Esophagus muscularis mucosa (tissue), 4 donors: ENCODE measurements around the gene ATP10A. TPM values are rescaled to one million over a fixed set of nuclear protein-coding genes. Genes with fewer than 3 reads are reported as not detected.
"Not testable (repeated sequence)": the region's sequence is repeated elsewhere in the genome, so short reads cannot be mapped to it uniquely, and the experiment has no call there.

ENCODE experiments used
- DNase-seq: peaks from one replicate; pipeline ENCODE4 v3.0.0-alpha.2; 2017; ENCODE audit errors: extremely low spot score
- H3K27ac ChIP-seq, 4 donors: fragments of 200-600 bp; sonication (generic); replicated peaks in 1 of 4; 1 replicate in 3 of 4; 2 replicates in 1 of 4; pipeline ENCODE4 v1.5.1; 2016 to 2019; ENCODE audit warnings: mild to moderate bottlenecking in 1 of 4
- H3K27me3 ChIP-seq, 4 donors: fragments of 200-600 bp; sonication (generic); one replicate each; pipeline versions ENCODE4 v1.5.1 to v1.6.0; 2016 to 2019
- H3K36me3 ChIP-seq, 4 donors: fragments of 200-600 bp; sonication (generic); one replicate each; pipeline ENCODE4 v1.5.1; 2016 to 2019
- H3K4me1 ChIP-seq, 4 donors: fragments of 200-600 bp; sonication (generic); one replicate each; pipeline ENCODE4 v1.5.1; 2016 to 2019
- H3K4me3 ChIP-seq, 4 donors: fragments of 200-600 bp; sonication (generic); 1 replicate in 2 of 4; 2 replicates in 2 of 4; pipeline ENCODE4 v1.5.1; 2016 to 2019; ENCODE audit warnings: mild to moderate bottlenecking in 4 of 4, moderate library complexity in 1 of 4
- H3K9me3 ChIP-seq, 4 donors: fragments of 200-600 bp; sonication (generic); 1 replicate in 3 of 4; 2 replicates in 1 of 4; pipeline ENCODE4 v1.5.1; 2016 to 2019
- EP300 ChIP-seq: sonication (generic); formaldehyde crosslinking; IDR thresholded peaks from one replicate; pipeline ENCODE4 v1.6.1; 2017; ENCODE audit warnings: antibody characterized with exemption
- POLR2A ChIP-seq: fragments of 450-650 bp; IDR thresholded peaks from one replicate; pipeline ENCODE4 v1.6.1; 2017; ENCODE audit warnings: antibody characterized with exemption, moderate library complexity, mild to moderate bottlenecking, low read depth
- POLR2AphosphoS5 ChIP-seq, 2 donors: sonication (generic); formaldehyde crosslinking; IDR thresholded peaks; one replicate each; pipeline ENCODE4 v1.6.1; 2017; ENCODE audit warnings: antibody characterized with exemption in 2 of 2
- WGBS: methylation state at CpG from one replicate; pipeline ENCODE4 v1.1.5; 2018; 5-methylcytosine and 5-hydroxymethylcytosine counted together
- intact Hi-C: fragments of 100-400 bp; cut with DNase I; formaldehyde crosslinking; loops from one replicate; pipeline ENCODE4 v1.15.1; 2023
- total RNA-seq, 4 donors: library from RNA; depleted of rRNA; stranded (reverse); fragments of >200 nt; gene quantifications; one replicate each; pipeline versions ENCODE4 v1.1.0 to v1.2.1, GENCODE V29; 2016
- TF ChIP-seq, protein P1 (sequence below), 3 experiments: fragments of 200-600 bp in 2 of 3; fragments of 450-650 bp in 1 of 3; sonication (generic) in 2 of 3; IDR thresholded peaks; one replicate each; pipeline ENCODE4 v1.5.1; 2017 to 2019; ENCODE audit warnings: antibody characterized with exemption in 3 of 3, mild to moderate bottlenecking in 2 of 3, moderate library complexity in 1 of 3

Gene ATP10A
- total RNA-seq, 4 donors from 2014 or later, result 23.9 to 51.9 (median 32.6) TPM

DNA sequence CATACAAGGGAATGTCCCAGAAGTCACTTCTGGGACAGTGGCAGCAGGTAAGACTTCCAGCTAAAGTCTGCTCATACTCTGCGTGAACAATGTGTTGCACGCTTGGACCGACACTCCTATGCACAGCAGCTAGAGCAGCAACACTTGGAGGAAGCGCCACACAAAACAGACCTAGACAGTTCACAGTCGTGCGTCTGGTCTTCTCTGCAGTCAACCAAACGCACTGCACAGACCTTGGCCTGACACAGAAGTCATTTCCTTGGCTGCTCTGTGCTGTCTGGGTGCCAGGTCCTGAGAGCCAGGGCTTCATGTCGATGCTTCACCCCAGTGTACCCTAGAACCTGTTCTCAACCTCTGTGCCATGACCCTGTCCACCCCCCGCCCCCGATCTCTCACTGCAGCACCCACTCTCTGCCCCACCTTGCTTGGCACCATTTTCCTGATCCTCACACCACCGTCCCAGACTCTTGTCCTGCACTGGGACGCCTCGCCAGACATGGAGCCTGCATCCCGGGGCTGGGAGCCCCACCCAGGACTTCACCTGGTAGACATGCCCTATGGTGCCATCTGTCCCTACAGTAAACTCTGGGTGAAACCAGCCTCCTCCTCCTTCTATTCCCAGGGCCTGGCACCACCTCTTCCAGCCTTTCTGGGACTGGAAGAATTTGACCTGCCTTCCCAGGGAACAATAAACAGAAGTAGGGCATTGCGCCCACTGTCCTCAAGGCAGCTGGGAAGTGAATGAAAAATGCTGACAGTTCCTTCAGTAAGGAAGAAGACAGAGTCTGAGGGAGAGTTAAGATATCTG is 3.1 kb downstream of the ATP10A start:
- Histone ChIP-seq H3K4me3 (peak overlapping the region; percentile 73 to 91 (median 78)), H3K27ac (peak overlapping the region; percentile 91 to 97 (median 94)), H3K36me3 (peaks cover 0 to 15% (median 0%) of the 10 kb centered on the region in 4 donors), H3K27me3 (no peaks in the 10 kb centered on the region), H3K9me3 (no peaks in the 10 kb centered on the region), H3K4me1 (peaks cover 9 to 76% (median 61%) of the 10 kb centered on the region in 4 donors)
- 43% methylated on average over 15 of the region's 15 CpGs for WGBS
- DNase-seq, result no peak
- TF ChIP-seq EP300, result peak; percentile 70
- no peak for TF ChIP-seq POLR2A
- TF ChIP-seq POLR2AphosphoS5 (IDR thresholded peaks at IDR 0.05), result peak; percentile 62 to 81
- intact Hi-C loops, result loop anchor here (2.0 to 5.0 kb wide), 3 partner anchors 72 to 123 kb away; no protein-coding TSS in a partner anchor

DNA sequence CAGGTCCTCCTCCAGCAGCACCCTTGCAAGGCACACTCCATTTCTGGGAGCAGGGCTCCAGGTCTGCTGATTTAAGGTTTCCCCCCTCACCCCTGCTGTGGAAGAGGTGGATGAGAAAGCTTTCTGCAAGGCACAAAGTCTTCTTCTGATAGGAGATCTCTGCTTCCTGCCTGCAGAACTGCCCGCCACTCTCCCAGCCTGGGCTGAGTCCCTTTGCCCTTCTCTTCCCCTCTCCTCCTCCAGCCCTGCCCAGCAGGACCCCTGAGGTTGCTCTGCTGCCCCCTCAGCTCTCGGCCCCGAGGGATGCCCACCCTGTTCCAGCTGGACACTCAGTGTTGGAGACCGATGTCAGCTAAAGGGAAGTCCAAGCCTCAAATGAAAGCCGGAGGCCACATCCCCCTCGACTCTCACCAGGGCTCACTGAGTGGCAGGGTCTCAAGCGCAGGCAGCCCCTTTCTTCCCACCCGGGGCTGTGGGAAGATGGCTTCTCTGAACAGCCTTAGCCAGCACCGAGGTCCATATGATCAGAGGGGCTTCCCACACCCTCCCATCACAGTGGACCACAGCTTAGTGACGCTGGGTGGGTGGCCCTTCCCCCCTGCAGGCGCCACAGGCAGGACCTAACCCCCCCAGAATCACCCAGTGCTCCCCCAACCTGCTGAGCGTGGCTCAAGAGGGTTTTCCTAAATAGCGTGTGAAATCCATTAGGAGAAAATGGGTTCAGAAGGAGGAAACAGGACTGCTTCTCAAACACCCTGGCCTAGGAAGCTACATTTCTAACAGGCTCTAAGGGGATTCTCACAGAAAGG is 4.0 kb downstream of the ATP10A start:
- intact Hi-C loops, result loop anchor here (5.0 kb wide), 1 partner anchor 122 kb away; no protein-coding TSS in a partner anchor
- H3K9me3 ChIP-seq, result no peaks in the 10 kb centered on the region
- H3K4me1 ChIP-seq, result peaks cover 9 to 67% (median 60%) of the 10 kb centered on the region in 4 donors
- peaks cover 0 to 15% (median 0%) of the 10 kb centered on the region in 4 donors for H3K36me3 ChIP-seq
- peak overlapping the region; percentile 91 to 97 (median 94) for H3K27ac ChIP-seq
- H3K27me3 ChIP-seq, result no peaks in the 10 kb centered on the region
- WGBS, result 56% methylated on average over 9 of the region's 13 CpGs
- peak overlapping the region; percentile 73 to 91 (median 78) for H3K4me3 ChIP-seq
- no peak for DNase-seq
- TF ChIP-seq POLR2A (no peak), EP300 (no peak), POLR2AphosphoS5 (IDR thresholded peaks at IDR 0.05) (no peak)
- TF ChIP-seq, protein P1, sequence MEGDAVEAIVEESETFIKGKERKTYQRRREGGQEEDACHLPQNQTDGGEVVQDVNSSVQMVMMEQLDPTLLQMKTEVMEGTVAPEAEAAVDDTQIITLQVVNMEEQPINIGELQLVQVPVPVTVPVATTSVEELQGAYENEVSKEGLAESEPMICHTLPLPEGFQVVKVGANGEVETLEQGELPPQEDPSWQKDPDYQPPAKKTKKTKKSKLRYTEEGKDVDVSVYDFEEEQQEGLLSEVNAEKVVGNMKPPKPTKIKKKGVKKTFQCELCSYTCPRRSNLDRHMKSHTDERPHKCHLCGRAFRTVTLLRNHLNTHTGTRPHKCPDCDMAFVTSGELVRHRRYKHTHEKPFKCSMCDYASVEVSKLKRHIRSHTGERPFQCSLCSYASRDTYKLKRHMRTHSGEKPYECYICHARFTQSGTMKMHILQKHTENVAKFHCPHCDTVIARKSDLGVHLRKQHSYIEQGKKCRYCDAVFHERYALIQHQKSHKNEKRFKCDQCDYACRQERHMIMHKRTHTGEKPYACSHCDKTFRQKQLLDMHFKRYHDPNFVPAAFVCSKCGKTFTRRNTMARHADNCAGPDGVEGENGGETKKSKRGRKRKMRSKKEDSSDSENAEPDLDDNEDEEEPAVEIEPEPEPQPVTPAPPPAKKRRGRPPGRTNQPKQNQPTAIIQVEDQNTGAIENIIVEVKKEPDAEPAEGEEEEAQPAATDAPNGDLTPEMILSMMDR (IDR thresholded peaks at IDR 0.05), result no peak

DNA sequence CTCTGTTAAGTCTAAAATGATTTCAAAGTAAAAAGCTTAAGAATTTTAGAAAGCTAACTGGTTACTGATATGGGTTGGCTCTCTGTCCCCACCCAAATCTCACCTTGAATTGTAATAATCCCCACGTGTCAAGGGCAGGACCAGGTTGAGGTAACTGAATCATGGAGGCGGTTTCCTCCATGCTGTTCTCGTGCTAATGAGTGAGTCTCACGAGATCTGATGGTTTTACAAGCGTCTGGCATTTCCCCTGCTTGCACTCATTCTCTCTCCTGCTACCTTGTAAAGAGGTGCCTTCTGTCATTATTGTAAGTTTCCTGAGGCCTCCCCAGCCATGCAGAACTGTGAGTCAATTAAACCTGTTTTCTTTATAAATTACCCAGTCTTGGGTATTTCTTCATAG is 7.1 kb downstream of the ATP10A start:
- H3K4me3 ChIP-seq, DNase-seq, H3K27ac ChIP-seq, H3K9me3 ChIP-seq, H3K27me3 ChIP-seq: not testable (repeated sequence)
- intact Hi-C loops, result loop anchor here (5.0 kb wide), 1 partner anchor 119 kb away; no protein-coding TSS in a partner anchor
- WGBS, result 84% methylated on average over 5 of the region's 5 CpGs
- Histone ChIP-seq H3K36me3 (peaks cover 0 to 15% (median 0%) of the 10 kb centered on the region in 4 donors), H3K4me1 (peaks cover 11 to 70% (median 68%) of the 10 kb centered on the region in 4 donors)

DNA sequence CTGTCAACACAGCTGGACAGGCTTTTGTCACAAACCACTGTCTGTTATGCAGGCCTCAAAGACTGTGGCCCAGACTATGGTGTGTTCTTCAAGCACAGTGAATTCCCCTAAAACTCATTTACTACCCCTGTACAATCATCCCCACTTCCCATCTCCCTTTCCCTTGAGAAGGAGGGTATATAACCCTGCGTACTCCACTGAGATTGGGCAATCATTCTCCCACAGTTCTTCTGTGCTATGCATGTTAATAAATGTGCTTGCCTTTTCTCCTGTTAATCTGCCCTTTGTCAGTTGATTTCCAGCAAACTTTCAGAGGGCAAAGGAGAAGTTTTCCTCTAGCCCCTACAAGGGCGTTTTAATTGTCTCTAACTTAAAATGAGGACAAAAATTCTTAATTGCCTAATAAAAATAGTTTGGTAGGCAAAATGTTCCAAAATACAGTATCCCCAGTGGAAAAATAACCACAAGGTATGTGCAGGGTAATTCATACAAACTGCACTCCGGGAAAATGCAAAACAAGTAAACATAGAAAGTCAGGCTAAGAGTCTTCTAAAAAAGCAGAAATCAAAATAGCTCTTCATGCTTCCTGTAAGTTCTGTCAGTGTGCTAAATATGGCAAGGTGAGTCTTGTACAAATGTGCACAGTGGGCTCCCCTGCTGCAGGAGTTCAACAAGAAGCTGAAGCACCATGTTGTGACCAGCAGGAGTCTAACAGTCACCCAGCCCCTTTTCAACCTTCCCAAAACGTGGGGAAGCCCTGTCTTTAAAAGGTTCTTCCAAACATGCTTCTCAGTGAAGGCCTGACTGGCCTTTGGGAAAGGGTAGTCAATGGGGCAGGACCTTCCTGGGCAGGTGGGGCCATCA is 10.2 kb downstream of the ATP10A start:
- Histone ChIP-seq H3K9me3 (no peaks in the 10 kb centered on the region), H3K4me3 (no peak overlapping the region), H3K27me3 (no peaks in the 10 kb centered on the region), H3K27ac (peak overlapping the region; percentile 90 to 94 (median 92)), H3K4me1 (peaks cover 20 to 70% (median 68%) of the 10 kb centered on the region in 4 donors), H3K36me3 (peaks cover 0 to 10% (median 0%) of the 10 kb centered on the region in 4 donors)
- TF ChIP-seq POLR2A (no peak), EP300 (no peak)
- 32% methylated on average over 4 of the region's 4 CpGs for WGBS
- intact Hi-C loops, result no loop called here
- DNase-seq, result no peak

DNA sequence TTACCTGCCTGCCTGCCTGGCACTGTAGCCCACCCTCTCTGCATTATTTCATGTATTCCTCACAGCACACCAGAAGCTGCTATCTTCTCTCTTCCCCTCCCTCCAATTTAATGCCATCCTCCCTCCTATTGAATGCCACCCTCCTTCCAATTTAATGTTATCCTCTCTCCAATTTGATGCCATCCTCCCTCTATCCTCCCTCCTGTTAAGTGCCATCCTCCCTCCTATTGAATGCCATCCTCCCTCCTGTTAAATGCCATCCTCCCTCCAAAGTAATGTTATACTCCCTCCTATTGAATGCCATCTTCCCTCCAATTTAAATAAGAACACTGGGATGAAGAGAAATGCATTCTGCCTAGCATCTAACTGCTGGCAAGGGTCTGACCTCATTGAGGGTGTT is 11.1 kb downstream of the ATP10A start:
- TF ChIP-seq EP300 (no peak), POLR2AphosphoS5 (IDR thresholded peaks at IDR 0.05) (no peak), POLR2A (no peak)
- TF ChIP-seq, protein P1 (IDR thresholded peaks at IDR 0.05), result no peak

More for the DNA sequence above, 11.1 kb downstream of the ATP10A start:
- peaks cover 20 to 71% (median 67%) of the 10 kb centered on the region in 4 donors for H3K4me1 ChIP-seq
- H3K27me3 ChIP-seq, result no peaks in the 10 kb centered on the region
- peak overlapping the region; percentile 90 to 94 (median 92) for H3K27ac ChIP-seq
- DNase-seq, result no peak
- no peaks in the 10 kb centered on the region for H3K9me3 ChIP-seq
- H3K4me3 ChIP-seq, result no peak overlapping the region
- intact Hi-C loops, result no loop called here
- H3K36me3 ChIP-seq, result peaks cover 0 to 4% (median 0%) of the 10 kb centered on the region in 4 donors
